ENCODE data around the gene ARHGAP10.

GRCh38 chr4:148078061-148078460 is 346.2 kb downstream of the ARHGAP10 start:
- no peak for TF ChIP-seq CTCF (IDR thresholded peaks at IDR 0.05; ENCODE audit: borderline replicate concordance, extremely low read depth, low read length, poor library complexity, severe bottlenecking)
- TF ChIP-seq EZH2 (IDR thresholded peaks at IDR 0.05; ENCODE audit: borderline replicate concordance, low read depth, low read length, severe bottlenecking): no peak

All from DND-41 (cell line).